Smooth muscle cell (in vitro differentiated cells): ENCODE measurements around the gene ST14. TPM values are rescaled to one million over a fixed set of nuclear protein-coding genes. Genes with fewer than 3 reads are reported as not detected.
"Not testable (repeated sequence)": the region's sequence is repeated elsewhere in the genome, so short reads cannot be mapped to it uniquely, and the experiment has no call there.

Experiments
- DNase-seq: peaks from one replicate; lab custom pipeline; 2025; ENCODE audit not compliant: unreplicated experiment; lab: John Stamatoyannopoulos, UW
- H2AFZ ChIP-seq: fragments of 200-600 bp; sonication (generic); 2 replicates; pipeline ENCODE4 v1.6.0; 2016; ENCODE audit warnings: antibody characterized with exemption, low read depth, mild to moderate bottlenecking
- H3F3A ChIP-seq: fragments of 200-600 bp; sonication (generic); 2 replicates; pipeline ENCODE4 v1.6.0; 2017; ENCODE audit warnings: antibody characterized with exemption, low read depth
- H3K27ac ChIP-seq: fragments of 200-600 bp; sonication (generic); 2 replicates; pipeline ENCODE4 v1.5.1; 2016; ENCODE audit warnings: low read depth, mild to moderate bottlenecking
- H3K27me3 ChIP-seq: fragments of 200-600 bp; sonication (generic); 2 replicates; pipeline ENCODE4 v1.6.1; 2016; ENCODE audit warnings: low read depth, mild to moderate bottlenecking
- H3K36me3 ChIP-seq: fragments of 200-600 bp; sonication (generic); 2 replicates; pipeline ENCODE4 v1.5.1; 2016; ENCODE audit warnings: low read depth
- H3K4me1 ChIP-seq: fragments of 200-600 bp; sonication (generic); 2 replicates; pipeline ENCODE4 v1.5.1; 2016; ENCODE audit warnings: low read depth
- H3K4me2 ChIP-seq: fragments of 200-600 bp; sonication (generic); 2 replicates; pipeline ENCODE4 v1.6.0; 2016; ENCODE audit warnings: mild to moderate bottlenecking
- H3K4me3 ChIP-seq: fragments of 200-600 bp; sonication (generic); 2 replicates; pipeline ENCODE4 v1.5.1; 2016; ENCODE audit warnings: mild to moderate bottlenecking
- H3K79me2 ChIP-seq: fragments of 200-600 bp; sonication (generic); 2 replicates; pipeline ENCODE4 v1.6.0; 2016; ENCODE audit warnings: low read depth, mild to moderate bottlenecking
- H3K9ac ChIP-seq: fragments of 200-600 bp; sonication (generic); 2 replicates; pipeline ENCODE4 v1.6.0; 2016; ENCODE audit warnings: low read depth
- H3K9me3 ChIP-seq: fragments of 200-600 bp; sonication (generic); replicated peaks from 2 replicates; pipeline ENCODE4 v1.5.1; 2016; ENCODE audit warnings: low read depth
- H4K20me1 ChIP-seq: fragments of 200-600 bp; sonication (generic); 2 replicates; pipeline ENCODE4 v1.6.0; 2016; ENCODE audit warnings: low read depth
- WGBS: methylation state at CpG from one replicate; pipeline ENCODE4 v1.1.7; 2016; ENCODE audit warnings: low lambda C conversion rate; 5-methylcytosine and 5-hydroxymethylcytosine counted together
- polyA plus RNA-seq: library from polyadenylated mRNA; unstranded; fragments of >200 nt; fragmentation: Nextera tagmentation; extraction: Ambion mirVana; gene quantifications from 2 replicates; pipeline ENCODE4 v1.2.1, GENCODE V29; 2016
- small RNA-seq: library from RNA; depleted of rRNA; stranded (forward); fragments of <200 nt; gene quantifications from one replicate; pipeline ENCODE3, GENCODE V24; 2014
- total RNA-seq: library from RNA; depleted of rRNA; stranded (reverse); fragments of >200 nt; gene quantifications from 2 replicates; pipeline ENCODE4 v1.2.3, GENCODE V29; 2014
- TF ChIP-seq, protein P1 (sequence below): fragments of 200-600 bp; sonication (generic); IDR thresholded peaks from 2 replicates; pipeline ENCODE4 v1.5.1; 2017; ENCODE audit warnings: borderline replicate concordance, mild to moderate bottlenecking, antibody characterized with exemption; ENCODE audit not compliant: insufficient read depth, poor library complexity, severe bottlenecking

ST14 gene
- total and polyA plus RNA-seq, 2 experiments from 2014 or later: 2.4 to 7.7 TPM

DNA sequence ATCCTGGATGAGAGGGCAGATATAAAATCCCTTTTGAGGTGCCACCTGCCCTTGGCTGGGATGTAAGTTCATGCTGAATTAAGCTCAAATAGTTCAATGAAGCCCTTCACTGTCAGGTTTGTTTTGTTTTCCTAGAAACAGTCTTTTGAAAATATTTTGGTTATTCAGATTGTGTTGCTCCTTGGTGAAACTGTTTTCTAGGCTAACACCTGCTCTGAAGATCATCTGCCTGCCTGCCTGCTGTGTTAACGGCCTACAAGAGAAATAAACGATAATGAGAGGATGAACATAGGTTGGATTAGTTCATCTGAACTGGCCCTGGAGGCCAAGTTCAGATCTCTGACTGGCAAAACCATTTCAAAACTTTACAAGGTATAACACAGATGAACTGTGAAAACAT is 87.7 kb downstream of the ST14 start:
- DNase-seq: no peak
- Histone ChIP-seq H3K27ac (no peak overlapping the region), H4K20me1 (peaks cover 66% of the 10 kb centered on the region), H3K4me1 (no peaks in the 10 kb centered on the region), H3K27me3 (no peaks in the 10 kb centered on the region), H3K4me3 (no peak overlapping the region), H3K79me2 (peaks cover 18% of the 10 kb centered on the region), H3K9me3 (no peaks in the 10 kb centered on the region), H3K9ac (no peak overlapping the region), H2AFZ (no peak overlapping the region), H3K36me3 (no peaks in the 10 kb centered on the region), H3F3A (no peaks in the 10 kb centered on the region), H3K4me2 (no peak overlapping the region)
- TF ChIP-seq, protein P1, sequence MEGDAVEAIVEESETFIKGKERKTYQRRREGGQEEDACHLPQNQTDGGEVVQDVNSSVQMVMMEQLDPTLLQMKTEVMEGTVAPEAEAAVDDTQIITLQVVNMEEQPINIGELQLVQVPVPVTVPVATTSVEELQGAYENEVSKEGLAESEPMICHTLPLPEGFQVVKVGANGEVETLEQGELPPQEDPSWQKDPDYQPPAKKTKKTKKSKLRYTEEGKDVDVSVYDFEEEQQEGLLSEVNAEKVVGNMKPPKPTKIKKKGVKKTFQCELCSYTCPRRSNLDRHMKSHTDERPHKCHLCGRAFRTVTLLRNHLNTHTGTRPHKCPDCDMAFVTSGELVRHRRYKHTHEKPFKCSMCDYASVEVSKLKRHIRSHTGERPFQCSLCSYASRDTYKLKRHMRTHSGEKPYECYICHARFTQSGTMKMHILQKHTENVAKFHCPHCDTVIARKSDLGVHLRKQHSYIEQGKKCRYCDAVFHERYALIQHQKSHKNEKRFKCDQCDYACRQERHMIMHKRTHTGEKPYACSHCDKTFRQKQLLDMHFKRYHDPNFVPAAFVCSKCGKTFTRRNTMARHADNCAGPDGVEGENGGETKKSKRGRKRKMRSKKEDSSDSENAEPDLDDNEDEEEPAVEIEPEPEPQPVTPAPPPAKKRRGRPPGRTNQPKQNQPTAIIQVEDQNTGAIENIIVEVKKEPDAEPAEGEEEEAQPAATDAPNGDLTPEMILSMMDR: no peak
- 96% methylated on average over 2 of the region's 2 CpGs for WGBS

DNA sequence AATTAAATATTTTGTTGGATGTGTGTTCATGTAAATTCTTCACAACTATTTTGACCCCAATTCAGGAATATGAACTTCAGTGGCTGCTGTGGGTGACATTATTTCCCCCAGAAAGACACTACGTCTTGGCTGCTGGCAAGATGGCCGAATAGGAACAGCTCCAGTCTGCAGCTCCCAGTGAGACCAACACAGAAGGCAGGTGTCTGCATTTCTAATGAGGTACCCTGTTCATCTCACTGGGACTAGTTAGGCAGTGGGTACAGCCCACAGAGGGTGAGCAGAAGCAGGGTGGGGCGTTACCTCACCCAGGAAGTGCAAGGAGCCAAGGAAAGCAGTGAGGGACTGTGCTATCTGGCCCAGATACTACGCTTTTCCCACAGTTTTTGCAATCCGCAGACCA is 89.8 kb downstream of the ST14 start:
- Histone ChIP-seq H3K4me2 (no peak overlapping the region), H3K27me3 (no peaks in the 10 kb centered on the region), H2AFZ (no peak overlapping the region), H3K4me3 (no peak overlapping the region), H3K9ac (no peak overlapping the region), H3K4me1 (no peaks in the 10 kb centered on the region), H3K27ac (no peak overlapping the region), H4K20me1 (peaks cover 50% of the 10 kb centered on the region), H3K9me3 (no peaks in the 10 kb centered on the region), H3F3A (no peaks in the 10 kb centered on the region), H3K79me2 (peaks cover 18% of the 10 kb centered on the region), H3K36me3 (no peaks in the 10 kb centered on the region)
- no peak for DNase-seq
- 98% methylated on average over 5 of the region's 5 CpGs for WGBS
- TF ChIP-seq, protein P1: no peak

DNA sequence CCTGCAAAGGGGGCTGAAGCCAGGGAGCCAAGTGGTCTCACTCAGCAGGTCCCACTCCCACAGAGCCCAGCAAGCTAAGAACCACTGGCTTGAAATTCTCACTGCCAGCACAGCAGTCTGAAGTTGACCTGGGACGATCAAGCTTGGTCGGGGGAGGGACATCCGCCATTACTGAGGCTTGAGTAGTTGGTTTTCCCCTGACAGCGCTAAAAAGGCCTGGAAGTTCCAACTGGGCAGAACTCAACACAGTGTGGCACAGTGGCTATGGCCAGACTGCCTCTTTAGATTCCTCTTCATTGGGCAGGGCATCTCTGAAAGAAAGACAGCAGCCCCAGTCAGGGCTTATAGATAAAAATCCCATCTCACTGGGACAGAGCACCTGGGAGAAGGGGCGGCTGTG is 90.3 kb downstream of the ST14 start:
- not testable (repeated sequence) for H3K4me2 ChIP-seq, H3K4me1 ChIP-seq, H3K9ac ChIP-seq, H3K36me3 ChIP-seq, H3F3A ChIP-seq, H2AFZ ChIP-seq, H3K4me3 ChIP-seq, H3K9me3 ChIP-seq, H3K27me3 ChIP-seq, DNase-seq, H3K27ac ChIP-seq
- WGBS: 96% methylated on average over 5 of the region's 5 CpGs
- Histone ChIP-seq H3K79me2 (peaks cover 18% of the 10 kb centered on the region), H4K20me1 (peaks cover 47% of the 10 kb centered on the region)

DNA sequence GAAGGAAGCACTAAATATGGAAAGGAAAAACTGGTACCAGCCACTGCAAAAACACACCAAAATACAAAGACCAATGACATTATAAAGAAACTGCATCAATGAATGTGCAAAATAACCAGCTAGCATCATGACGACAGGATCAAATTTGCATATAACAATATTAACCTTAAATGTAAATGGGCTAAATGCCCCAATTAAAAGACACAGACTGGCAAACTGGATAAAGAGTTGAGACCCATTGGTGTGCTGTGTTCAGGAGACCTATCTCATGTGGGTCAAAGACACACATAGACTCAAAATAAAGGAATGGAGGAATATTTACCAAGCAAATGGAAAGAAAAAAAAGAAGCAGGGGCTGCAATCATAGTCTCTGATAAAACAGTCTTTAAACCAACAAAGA is 92.2 kb downstream of the ST14 start:
- H3K9ac ChIP-seq, H3K4me3 ChIP-seq, H2AFZ ChIP-seq, H3K9me3 ChIP-seq, H3K4me2 ChIP-seq, H3K27ac ChIP-seq, H3K36me3 ChIP-seq, H3F3A ChIP-seq, H3K4me1 ChIP-seq, DNase-seq, H3K27me3 ChIP-seq: not testable (repeated sequence)
- peaks cover 29% of the 10 kb centered on the region for H4K20me1 ChIP-seq
- peaks cover 21% of the 10 kb centered on the region for H3K79me2 ChIP-seq
- 92% methylated on average over 1 of the region's 1 CpG for WGBS

Small RNAs within 50 kb of the gene (small RNA-seq; reads per million reads assigned to genes)
- gene RF00015: not detected

Other genes starting within 250 kb of the ST14 start
- gene PRDM10, start 156.9 kb upstream of the ST14 start, total RNA-seq: 12.2 and 14.2 TPM in 2 replicates
- 3.7 and 7.2 TPM in 2 replicates for gene PRDM10, start 156.9 kb upstream of the ST14 start, polyA plus RNA-seq
- 146 and 161 TPM in 2 replicates for gene APLP2, start 89.9 kb upstream of the ST14 start, total RNA-seq
- 121 and 176 TPM in 2 replicates for gene APLP2, start 89.9 kb upstream of the ST14 start, polyA plus RNA-seq
- gene ZBTB44, start 155.1 kb downstream of the ST14 start, total RNA-seq: 24.0 and 27.3 TPM in 2 replicates
- gene ZBTB44, start 155.1 kb downstream of the ST14 start, polyA plus RNA-seq: 2.3 and 5.4 TPM in 2 replicates